HFF-Myc (cell line): ENCODE data around the gene RRM2.

Source experiments
- DNase-seq: peaks from one replicate; pipeline ENCODE4 v3.0.0-alpha.2; 2011; ENCODE audit warnings: low read depth; ENCODE audit errors: extremely low read depth
- H3K4me3 ChIP-seq: replicated peaks from 2 replicates; pipeline ENCODE4 v1.5.1; 2011; ENCODE audit warnings: low read depth, mild to moderate bottlenecking, control low read depth, low read length
- TF ChIP-seq, protein P1 (sequence below): IDR thresholded peaks from 2 replicates; pipeline ENCODE4 v1.5.1; 2012; ENCODE audit warnings: mild to moderate bottlenecking, low read depth, low read length, control low read depth; ENCODE audit errors: missing control alignments

Gene RRM2

GRCh38 chr2:10078001-10078400, 44.5 kb upstream of the RRM2 start:
- TF ChIP-seq, protein P1, sequence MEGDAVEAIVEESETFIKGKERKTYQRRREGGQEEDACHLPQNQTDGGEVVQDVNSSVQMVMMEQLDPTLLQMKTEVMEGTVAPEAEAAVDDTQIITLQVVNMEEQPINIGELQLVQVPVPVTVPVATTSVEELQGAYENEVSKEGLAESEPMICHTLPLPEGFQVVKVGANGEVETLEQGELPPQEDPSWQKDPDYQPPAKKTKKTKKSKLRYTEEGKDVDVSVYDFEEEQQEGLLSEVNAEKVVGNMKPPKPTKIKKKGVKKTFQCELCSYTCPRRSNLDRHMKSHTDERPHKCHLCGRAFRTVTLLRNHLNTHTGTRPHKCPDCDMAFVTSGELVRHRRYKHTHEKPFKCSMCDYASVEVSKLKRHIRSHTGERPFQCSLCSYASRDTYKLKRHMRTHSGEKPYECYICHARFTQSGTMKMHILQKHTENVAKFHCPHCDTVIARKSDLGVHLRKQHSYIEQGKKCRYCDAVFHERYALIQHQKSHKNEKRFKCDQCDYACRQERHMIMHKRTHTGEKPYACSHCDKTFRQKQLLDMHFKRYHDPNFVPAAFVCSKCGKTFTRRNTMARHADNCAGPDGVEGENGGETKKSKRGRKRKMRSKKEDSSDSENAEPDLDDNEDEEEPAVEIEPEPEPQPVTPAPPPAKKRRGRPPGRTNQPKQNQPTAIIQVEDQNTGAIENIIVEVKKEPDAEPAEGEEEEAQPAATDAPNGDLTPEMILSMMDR: no peak
- DNase-seq: no peak

GRCh38 chr2:10078704-10079265, 43.8 kb upstream of the RRM2 start:
- DNase-seq: no peak
- TF ChIP-seq, protein P1: no peak
- peak overlapping the region; percentile 17 for H3K4me3 ChIP-seq

More at GRCh38 chr2:10078001-10078400, 44.5 kb upstream of the RRM2 start:
- H3K4me3 ChIP-seq: no peak overlapping the region

GRCh38 chr2:10079266-10079869, 43.2 kb upstream of the RRM2 start:
- H3K4me3 ChIP-seq: peak overlapping the region; percentile 17
- TF ChIP-seq, protein P1: no peak
- DNase-seq: no peak

DNA sequence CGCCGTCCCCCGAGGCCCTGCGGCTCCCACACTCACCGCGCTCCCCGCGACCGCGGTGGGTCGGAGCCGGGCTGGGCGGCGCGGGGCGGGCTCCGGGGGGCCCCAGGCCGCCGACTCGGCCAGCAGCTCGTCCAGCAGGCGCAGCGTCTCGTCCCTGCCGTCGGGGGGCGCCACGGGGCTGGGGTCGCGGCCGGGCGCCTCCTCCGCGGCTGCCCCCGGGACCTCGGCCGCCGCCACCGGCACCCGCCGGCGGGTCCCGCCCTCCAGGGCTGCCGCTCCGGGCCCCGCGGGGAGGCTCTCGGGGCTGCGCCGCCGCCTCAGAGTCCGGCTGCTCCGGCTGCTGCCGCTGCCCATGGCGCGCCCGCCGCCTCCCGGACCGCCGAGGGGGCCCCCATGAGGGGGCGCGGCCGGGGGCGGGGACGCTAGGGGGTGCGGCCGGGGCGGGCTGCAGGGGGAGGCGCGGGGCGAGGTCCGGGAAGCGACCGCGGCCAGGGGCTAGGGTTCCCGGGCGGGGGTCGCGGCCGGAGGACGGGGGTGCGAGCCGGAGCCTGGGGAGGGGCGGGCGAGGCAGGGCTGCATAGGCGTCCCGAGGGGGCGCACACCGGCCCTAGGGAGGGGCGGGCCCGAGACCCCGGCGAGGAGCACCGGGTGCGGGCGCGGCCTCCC, 42.5 kb upstream of the RRM2 start, which contains the start of gene CYS1:
CYS1 (minus strand) TSS at position 542 of the 666 bp plus-strand sequence; CDS start at position 354, 188 bp downstream.
- TF ChIP-seq, protein P1: no peak
- DNase-seq: no peak
- H3K4me3 ChIP-seq: peak within 1 kb of the TSS; percentile 17

DNA sequence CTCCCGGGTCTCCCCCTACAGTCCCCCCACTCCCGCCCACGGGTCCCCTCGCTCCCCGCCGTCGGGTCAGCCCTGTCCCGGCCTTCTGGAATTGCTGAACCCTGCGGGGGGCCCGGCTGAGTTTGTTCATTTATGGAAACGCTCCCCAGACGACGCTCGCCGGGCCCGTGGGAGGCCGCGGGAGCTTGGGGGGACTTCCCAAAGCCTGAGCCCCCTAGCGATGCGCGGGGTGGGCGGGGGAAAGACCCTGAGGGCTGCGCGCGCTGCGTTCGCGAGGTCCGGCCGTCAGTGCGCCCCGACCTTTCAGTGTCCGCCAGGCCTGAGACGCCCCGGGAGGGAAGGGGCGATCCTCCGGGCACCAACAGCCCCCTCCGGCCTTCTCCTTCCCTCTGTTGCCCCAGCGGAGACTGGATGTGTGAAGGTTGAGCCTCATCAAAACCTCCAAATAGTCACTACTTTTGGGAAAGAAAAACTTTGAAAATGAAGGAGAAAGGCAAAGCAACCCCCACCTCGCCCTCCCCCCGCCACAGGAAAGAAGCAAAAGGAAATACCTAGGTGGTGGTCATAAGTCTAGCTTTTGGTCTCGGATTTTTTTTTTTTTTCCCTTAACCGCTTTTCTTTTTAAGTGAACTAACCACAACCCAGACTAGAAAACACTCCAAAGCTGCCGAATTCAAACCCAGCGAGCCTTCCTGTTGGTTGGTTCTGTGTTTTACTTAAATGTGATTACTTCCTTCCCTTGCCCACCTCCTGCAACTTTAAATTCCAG, 41.8 kb upstream of the RRM2 start:
- TF ChIP-seq, protein P1: no peak
- no peak for DNase-seq
- no peak overlapping the region for H3K4me3 ChIP-seq

GRCh38 chr2:10083046-10083445, 39.5 kb upstream of the RRM2 start:
- no peak for DNase-seq
- TF ChIP-seq, protein P1: no peak
- no peak overlapping the region for H3K4me3 ChIP-seq
